GM21723 (cell line): ENCODE data around the gene CACNA2D3.

Source experiments
- ATAC-seq: cut with Tn5 transposase; IDR thresholded peaks from one replicate; pipeline ENCODE4 v1.9.1; 2021; ENCODE audit warnings: mild to moderate bottlenecking, moderate library complexity; ENCODE audit not compliant: unreplicated experiment

CACNA2D3 gene

DNA sequence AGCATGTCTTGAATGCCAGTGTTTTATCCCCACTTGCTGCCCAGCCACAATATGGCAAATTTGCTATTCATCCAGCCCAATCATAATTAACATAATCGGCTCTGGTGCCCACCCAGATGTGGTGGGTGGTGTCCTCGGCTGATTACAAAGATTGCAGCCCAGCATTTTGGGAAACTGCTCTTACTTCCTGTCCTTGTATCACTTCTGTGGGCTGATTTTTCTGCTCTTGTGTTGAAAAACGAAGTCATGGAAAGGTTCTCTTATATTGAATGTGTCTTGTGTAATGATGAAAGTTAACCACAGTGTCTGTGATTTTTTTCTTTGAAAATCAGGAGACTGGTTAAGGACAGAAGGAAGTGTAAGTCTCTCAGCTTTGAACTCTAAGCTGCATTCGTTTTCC, 141.7 kb downstream of the CACNA2D3 start:
- no peak for ATAC-seq

DNA sequence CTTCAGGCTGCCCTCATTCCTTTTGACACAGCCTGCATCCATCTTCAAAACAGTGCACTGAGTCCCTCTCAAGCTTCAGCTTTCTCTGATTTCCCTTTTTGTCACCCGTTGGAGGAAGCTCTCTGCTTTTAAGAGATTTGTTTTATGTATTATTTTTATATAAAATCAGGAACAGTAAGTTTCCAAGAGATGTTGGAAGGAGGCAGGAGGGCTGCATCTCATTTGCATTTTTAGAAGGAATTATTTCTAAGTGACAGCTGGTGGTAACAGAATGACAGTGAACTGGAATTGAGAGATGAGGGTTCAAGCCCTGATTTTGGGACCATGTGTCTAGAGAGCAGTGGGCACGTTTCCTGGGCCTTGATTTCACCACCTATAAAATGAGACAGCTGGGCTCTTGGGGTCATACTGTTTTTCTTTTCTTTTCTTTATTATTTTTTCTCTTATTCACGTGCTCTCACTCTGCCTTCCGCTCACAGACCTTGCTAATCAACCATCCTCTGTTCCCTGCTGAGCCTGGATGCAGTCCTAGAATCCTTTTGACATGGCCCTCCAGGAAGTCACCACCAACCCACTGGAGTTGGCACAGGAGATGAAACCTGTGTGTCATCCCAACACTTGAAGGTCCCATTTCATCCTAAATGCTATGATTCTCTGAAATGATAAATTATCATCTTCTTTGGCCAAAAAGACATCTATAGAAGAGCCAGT, 148.6 kb downstream of the CACNA2D3 start:
- no peak for ATAC-seq

DNA sequence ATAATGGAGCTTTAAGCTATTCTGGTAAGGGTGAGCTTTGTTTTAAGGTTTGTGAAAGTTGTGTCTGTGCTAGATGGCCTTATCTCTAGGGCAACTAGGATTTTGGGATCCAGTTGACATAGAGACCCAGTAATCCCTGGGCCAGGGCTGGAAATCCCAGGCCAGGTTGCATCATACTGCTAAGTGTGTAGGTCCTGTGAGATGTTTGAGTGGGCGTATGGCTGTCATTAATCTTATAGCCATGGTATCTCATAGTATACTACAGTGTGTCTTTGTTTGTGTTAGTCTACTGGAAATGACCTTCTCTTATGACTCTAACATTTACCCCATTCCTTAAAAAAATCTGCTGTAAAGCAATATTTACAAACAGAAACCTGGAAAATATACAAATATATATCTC, 151.4 kb downstream of the CACNA2D3 start:
- no peak for ATAC-seq

DNA sequence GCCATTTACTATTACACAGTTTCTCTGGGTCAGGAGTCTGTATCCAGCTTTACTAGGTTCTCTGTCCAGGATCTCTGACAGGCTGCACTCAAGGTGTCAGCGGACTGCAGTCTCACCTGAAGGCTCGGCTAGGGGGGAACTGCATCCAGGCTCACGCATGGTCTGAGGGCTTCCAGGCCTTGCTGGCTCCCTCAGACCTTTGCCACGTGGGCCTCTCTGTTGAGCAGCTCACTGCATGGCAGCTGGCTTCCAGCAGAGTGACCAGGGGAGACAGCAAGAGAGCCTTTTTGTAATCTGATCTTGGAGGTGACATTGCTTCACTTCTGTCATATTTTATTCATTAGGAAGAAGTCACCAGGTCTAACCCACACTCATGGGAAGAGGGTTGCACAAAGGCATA, 152.3 kb downstream of the CACNA2D3 start:
- no peak for ATAC-seq

DNA sequence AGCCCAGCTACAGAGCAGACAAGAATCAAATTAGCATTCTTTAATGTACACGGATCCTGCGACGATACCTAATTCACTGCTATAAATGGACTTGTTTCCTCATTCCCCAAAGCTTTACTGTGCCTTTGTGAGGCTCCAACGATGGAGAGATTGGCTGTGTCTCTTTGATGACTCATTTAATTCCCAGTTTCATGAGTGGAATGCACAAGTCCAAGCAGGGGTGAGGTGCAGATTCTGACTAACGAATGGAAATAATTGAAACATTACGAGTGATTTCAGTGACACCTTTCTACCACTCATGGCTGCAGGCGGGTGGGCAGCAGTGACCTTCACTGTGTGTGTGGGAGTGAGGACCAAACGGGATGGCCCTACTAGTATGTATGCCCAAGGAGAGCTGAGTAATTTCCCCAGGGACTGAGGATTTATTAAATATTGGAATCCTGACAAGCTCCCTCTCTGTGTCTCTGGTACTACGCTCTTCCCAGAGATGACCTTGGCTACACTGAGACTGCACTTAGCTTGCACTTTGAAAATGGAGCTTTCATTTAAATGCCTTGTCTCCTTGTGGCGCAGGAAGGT, 156.7 kb downstream of the CACNA2D3 start:
- ATAC-seq: no peak

DNA sequence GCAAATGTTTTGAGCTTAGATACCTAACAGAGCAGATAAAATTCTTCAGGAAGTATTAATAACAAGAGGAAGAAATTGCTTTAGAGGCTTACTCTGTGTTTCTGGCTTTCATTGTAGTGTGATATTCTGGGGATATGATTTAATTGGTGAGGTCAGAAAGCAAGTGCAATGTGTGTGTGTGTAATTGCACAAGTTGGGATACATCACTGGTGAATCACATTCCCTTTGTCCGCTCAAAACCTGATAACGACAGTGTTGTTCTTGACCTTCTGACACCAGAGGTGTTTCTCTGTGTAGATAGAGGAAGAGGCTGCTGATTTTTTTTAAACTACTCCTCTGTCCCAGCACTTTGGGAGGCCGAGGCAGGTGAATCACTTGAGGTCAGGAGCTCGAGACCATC, 161.1 kb downstream of the CACNA2D3 start:
- no peak for ATAC-seq

DNA sequence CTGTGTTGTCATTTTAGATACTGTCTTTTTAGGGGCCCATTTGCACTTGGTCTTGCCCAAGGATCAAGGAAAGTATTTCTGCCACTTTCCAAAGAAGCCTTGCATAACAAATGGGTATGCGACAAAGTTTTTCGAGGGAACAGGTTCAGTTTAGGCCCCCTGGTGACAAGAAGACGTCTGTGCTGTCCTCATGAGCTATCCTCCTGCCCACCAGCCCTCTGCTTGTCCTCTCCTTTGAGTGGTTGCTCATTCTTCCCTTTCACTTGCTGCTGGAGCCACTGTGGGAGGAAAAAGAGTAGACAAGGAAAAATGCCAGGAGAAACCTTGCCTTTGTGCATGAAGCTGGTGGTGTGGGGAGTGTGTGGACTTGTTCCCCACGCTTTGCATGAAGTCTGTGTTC, 171.9 kb downstream of the CACNA2D3 start:
- ATAC-seq: no peak

DNA sequence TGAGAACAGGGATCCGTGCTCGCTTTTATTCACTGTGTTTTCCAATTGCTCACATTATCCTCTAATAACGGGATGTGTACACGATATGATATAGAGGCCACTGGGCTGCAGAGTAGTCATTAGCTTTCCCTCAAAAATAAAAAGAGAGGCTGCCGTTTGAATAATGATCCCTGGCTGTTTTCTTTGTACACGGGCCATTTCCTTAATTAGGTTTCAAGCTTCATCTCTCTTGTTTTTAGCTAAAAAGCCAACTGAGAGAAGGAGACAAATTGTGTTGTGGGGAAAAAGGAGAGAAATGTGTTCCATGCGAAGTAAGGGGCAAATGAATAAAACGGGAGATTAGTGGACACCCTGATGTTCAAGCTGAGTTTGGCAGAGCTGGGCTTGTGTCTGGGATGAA, 174.2 kb downstream of the CACNA2D3 start:
- no peak for ATAC-seq

DNA sequence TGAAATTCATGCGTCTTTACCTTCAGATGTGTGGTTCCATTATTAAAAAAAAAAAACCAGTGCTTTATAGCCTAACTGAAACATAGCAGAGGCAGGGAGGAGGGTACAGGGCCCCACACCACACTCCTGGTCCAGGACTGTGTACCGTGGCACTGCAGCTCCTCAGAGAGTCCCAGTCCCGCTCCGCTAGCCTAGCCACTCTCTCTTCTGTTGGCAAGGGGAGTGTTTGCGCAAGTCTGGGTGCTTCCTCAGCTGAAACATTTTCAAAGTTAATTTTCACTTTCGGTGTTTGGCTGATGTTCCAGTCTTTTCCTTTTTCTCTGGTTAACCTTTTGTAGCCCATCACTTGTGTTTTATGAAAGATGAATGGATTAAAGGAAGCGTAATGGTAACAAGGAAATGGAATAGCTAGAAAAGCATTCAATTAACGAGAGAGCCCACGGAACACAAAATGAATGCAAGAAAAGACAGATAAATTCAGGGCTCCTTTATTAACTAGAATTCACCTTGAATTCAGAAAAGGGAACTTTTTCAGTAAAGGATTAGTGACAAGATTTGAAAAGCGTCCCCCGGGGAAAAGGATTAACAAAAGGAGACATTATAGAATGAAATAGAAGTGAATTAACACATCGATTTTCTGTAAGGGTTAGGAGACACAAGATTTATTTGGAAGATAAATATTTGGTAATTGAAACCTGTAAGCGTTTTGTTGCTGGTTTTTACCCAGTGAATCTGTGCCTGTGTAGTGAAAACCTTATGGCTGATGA, 177.0 kb downstream of the CACNA2D3 start:
- no peak for ATAC-seq

DNA sequence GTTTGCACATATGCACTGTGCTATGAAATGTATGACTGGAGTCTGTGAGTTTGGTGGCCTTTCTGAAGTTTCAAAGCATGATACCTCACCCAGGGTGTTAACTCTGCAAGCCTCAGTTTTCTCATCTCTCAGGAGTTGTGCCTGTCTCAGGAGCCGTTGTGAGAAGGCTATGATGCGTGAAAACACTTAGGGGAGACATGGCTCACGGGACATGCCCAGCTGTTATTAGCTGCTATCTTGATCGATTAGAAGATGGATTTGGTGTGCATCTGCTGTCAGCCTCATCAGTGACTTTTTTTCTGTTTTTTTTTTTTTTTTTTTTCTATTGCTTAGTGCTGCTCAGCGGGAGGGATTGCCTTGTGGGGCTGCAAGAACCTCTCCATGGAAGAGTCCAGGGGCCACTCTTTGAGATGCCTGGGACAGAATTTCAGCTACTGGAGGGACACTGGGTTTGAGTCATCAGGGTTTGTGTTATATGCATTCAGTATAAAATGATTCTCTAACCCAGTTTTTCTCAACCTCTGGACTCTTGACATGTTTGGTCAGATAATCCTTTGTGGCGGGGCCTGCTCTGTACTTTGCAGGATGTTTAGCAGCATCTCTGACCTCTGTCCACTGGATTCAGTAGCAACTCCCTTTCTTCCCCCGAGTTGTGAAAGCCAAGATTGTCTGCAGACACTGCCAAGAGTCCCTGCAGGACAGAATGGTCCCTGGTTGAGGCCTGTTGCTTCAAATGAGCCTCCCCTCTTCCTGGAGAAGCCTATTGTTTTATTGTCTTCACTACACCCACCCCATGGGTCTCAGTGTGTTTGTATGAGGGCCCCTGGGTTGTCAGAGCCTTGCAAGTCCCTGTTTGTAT, 181.4 kb downstream of the CACNA2D3 start:
- ATAC-seq: no peak

DNA sequence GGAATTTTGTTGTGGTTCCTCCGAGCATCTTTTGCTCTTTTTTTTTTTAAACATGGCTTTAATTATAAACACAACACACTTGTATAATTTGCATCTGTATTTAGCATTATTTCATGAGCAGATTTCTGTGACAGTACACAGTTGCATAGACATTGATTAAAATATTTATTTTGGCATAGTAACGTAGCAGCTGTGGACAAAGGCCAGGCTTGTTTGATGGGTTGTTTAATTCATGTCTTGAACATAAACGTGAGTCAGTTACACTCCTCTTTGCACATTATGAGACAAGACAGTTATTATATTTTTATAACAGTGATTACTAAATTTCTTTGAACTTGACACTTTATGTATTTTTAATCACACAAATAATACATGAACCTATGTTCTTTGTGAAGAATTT, 182.5 kb downstream of the CACNA2D3 start:
- ATAC-seq: no peak

DNA sequence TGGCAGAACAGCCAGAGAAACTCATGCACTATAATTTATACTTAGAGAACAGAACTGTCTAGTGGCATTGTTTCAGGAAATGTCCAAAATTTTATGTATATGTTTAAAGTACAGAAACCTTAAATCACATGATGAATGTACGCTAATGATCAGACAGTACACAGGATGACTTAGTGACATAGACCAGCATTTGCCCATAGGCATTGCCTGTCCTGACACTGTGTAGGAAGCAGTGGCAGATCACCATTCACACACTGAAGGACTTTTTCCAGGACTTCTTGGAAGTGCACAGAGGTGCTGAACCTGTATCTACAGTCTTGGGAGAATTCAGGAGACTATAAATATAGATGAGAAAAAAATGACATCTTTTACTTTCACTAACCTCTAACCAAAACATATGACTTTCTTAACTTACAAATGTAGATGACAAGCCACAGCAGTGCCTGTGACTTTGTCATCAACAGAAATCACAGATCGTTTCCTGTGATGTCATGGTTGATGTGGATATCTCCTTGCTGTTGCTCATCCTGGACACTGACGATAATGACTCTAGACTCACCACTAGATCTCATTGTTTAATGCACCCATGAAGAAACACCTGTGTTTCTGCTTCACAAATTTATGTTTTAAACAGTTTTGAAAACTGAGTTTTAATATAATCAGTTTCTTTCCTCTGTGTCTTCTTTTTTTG, 183.2 kb downstream of the CACNA2D3 start:
- ATAC-seq: no peak

DNA sequence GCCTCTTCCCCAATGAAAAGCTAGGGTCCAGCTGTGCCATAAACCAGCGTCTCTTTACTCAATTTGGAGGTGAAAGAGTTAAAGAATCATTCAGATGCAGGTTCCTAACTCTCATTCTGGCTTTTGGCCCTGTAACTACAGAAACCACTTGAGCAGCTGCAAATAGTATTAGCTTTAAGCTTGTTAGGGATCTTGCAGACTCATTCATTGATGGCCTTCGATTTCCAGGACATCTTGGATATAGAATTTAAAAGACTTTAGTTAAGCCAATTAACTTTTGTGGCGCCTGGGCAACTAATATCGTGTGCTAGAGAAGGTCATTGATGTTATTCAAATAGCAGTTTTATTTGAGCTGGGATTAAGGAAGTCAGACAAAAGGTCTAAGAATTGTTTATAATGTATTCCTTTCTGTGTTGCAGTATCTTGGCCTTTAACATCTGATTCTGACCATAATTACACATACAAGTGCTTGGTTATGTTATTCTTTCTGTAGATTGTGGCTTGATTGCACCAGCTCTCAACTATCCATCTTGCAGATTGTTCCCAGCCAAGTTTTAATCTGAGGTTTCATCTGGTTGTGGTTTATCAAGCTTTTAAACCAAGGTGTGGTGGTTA, 185.3 kb downstream of the CACNA2D3 start:
- no peak for ATAC-seq

DNA sequence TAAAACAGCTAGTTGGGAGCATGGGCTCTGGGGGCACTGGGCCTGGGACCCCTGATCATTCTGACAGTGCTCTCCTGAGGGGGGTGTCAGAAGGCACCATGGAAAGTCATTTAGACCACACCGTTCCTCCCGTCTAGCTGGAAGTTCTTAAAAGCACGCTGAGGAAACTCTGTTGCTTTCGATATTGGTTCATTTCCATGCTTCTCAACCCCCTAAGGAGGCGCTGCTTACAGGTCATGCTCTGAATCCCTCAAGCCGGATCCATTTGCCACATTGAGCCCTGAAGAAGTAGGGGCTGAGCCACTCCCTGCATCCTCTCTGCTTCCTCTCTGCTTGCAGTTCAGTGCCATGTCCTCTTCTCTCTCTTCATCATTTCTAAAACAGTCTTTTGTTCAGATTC, 187.2 kb downstream of the CACNA2D3 start:
- no peak for ATAC-seq

DNA sequence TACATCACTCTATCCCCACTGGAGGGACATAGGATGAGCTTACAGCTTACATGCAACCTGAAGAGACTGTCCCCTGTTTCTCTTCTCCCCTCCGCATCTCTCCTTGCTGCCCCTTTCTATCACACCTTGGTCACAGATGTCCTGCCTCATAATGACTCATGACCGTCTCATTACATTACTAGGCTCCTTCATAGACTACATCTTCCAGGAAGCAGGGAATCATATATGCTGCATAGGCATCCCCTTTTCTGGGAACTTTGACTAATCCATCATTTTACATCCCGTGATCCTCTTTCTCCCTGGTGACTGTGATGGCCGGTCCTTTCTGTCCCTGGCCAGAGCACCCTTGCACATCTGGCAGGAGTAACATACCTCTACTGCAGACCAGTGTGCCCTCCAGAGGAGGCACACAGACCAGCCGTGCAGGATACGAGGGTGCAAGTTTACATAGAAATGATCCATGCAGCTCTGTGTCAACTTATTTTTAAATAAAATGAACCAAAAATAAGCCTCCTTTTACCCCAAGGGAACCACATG, 188.9 kb downstream of the CACNA2D3 start:
- ATAC-seq: no peak

DNA sequence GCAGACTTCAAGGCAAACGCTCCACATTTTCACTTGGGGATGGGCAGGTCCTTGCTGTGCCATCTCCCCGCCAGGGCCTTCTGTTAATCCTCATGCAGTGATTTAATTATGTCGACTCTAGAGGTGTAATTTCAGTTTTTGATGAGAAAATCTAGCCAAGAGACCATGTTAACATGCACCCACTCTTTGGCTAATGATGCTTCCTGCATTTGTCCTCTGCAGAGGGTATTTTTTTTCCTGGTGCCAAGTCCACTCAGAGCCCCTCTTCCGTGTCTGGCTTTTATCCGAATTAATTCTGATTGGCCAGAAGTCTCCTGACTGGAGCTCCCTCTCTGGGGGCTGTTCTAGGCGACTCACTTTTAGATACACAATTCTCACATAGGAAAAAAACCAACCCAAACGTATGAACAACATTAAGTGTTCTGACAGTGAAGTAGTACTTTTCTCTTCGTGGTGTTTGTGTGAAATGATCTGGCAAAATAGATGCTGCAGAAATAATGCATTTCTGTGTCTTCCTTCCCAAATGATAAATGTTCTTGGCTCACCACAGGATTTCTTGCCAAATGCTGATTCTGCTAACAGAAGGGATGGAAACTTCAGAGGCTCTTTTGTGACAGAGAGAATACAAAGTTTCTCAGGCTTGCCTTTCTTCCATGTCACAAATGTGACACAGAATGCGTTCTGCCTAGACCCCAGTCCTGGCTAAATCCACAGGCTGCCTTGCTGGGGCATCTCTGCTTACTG, 190.0 kb downstream of the CACNA2D3 start:
- ATAC-seq: no peak

DNA sequence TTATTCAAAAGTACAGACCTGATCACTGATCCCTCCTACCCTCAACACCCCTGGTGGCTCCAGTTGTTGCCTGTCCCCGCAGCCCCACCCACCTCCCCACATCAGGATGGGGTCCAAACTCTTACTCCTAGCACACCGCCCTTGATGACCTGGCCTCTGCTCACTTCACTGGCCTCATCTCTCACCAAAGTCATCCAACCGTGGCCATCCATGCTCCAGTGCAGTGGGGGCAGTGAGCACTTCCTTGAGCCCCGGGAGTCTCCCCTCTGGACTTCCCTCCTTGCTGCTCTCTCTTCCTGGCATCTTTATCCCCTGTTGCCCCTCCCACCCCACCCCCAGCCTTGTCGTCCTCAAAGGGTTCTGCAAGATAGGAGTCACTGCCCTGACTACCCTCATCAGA, 191.1 kb downstream of the CACNA2D3 start:
- no peak for ATAC-seq

DNA sequence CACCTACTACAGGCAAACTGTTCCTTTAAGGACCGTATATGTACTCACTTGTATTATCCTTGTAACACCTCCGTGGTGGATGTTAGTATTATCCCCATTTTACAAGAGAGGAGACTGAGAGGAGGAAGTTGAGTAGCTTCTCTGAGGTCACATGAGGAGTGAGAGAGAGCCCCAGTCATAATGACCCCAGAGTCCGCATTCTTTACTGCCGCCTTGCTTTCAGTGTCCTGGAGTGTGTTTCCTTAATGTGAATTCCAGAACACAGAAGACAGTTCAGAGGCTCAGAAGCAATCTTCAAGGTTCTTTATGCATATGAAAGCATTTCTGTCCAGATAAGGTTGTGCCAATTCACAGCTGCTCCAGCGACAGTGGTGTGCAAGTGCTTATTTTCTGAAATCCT, 199.2 kb downstream of the CACNA2D3 start:
- ATAC-seq: no peak

DNA sequence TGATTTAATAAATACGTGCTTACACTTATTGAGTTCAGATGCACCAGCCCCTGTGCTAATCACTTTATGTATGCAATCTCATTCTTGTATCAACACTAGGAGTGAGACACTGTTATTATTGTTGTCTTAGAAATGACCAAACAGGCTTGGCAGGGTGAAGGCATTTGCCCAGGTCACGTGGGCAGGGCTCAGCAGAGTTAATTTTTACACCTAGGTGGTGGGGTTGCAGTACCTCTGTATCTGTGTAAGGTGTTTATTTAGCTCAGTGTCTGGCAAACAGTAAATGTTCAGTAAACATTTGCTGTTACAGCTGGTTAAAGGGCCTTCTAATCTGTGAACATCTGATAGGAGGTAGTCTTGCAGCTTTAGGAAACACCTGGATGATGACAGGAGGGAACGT, 200.0 kb downstream of the CACNA2D3 start:
- ATAC-seq: no peak
